Measurements from ENCODE around the gene FAM234B. TPM values are rescaled to one million over a fixed set of nuclear protein-coding genes. Genes with fewer than 3 reads are reported as not detected.

The FAM234B gene
- total and polyA plus RNA-seq, 2 donors from 2014 or later: 9.6 TPM

GRCh38 chr12:13000925-13001774 is 43.0 kb upstream of the FAM234B start:
- Histone ChIP-seq H3K36me3 (ENCODE audit: control insufficient read depth in 2 of 3, insufficient read depth in 3 of 3, low read length in 3 of 3) (no peaks in the 10 kb centered on the region), H3K4me3 (ENCODE audit: low read length in 3 of 3) (peak overlapping the region; percentile 63 to 75 (median 74)), H3K27me3 (ENCODE audit: control insufficient read depth, insufficient read depth, low read length) (no peaks in the 10 kb centered on the region), H3K9me3 (ENCODE audit: control insufficient read depth in 2 of 3, insufficient read depth in 1 of 3, low read length in 3 of 3) (no peaks in the 10 kb centered on the region), H3K27ac (ENCODE audit: low read depth in 2 of 2, low read length in 2 of 2) (peak overlapping the region; percentile 86 to 91), H3K4me1 (ENCODE audit: control insufficient read depth in 2 of 3, insufficient read depth in 2 of 3, low read depth in 1 of 3, low read length in 3 of 3) (peaks cover 0 to 23% (median 14%) of the 10 kb centered on the region in 3 donors), H3K9ac (ENCODE audit: low read length in 3 of 3) (peak overlapping the region in 2 of 3 donors; percentile 58 to 82)
- TF ChIP-seq, protein P1, sequence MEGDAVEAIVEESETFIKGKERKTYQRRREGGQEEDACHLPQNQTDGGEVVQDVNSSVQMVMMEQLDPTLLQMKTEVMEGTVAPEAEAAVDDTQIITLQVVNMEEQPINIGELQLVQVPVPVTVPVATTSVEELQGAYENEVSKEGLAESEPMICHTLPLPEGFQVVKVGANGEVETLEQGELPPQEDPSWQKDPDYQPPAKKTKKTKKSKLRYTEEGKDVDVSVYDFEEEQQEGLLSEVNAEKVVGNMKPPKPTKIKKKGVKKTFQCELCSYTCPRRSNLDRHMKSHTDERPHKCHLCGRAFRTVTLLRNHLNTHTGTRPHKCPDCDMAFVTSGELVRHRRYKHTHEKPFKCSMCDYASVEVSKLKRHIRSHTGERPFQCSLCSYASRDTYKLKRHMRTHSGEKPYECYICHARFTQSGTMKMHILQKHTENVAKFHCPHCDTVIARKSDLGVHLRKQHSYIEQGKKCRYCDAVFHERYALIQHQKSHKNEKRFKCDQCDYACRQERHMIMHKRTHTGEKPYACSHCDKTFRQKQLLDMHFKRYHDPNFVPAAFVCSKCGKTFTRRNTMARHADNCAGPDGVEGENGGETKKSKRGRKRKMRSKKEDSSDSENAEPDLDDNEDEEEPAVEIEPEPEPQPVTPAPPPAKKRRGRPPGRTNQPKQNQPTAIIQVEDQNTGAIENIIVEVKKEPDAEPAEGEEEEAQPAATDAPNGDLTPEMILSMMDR (IDR thresholded peaks at IDR 0.05; ENCODE audit: borderline replicate concordance, extremely low read depth, insufficient read depth): no peak
- intact Hi-C loops (cut with DNase I): no loop called here
- DNase-seq (peak; percentile 72 to 86 (median 82)), FAIRE-seq (no peak)

- H3K9ac ChIP-seq (ENCODE audit: low read length in 3 of 3): peak overlapping the region in 1 of 3 donors; percentile 57
Measured at GRCh38 chr12:13001775-13002040, 42.5 kb upstream of the FAM234B start.

DNA sequence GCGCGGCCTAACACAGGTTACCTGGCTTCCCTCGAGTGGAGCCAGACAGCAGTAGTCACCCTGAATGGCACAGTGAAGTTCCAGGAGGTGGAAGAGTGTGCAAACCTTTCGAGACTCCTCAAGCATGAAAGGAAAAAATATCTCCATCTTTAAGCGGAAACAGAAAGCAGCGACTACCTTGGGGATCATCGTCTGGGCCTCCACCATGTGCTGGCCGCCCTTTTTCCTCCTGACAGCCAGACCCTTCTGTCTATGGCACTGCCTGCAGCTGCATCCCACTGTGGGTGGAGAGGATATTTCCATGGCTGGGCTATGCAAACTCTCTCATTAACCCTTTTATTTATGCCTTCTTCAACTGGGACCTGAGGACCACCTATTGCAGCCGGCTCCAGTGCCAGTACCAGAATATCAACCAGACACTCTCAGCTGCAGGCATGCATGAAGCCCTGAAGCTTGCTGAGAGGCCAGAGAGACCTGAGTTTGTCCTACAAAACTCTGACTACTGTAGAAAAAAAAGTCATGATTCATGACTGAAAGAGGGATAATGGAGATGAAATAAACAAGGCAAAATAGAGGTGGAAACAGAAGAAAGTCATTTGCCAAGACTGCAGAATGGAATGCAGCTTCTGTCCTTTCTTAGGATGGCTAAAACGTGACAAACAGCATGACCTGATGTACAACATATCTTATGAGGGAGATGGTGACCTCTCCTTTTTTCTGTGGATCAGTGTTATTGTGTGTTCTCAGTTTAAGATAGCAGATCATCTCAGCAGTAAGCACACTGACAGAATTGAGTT is 41.7 kb upstream of the FAM234B start:
- no peak for FAIRE-seq
- Histone ChIP-seq H3K4me1 (ENCODE audit: control insufficient read depth in 2 of 3, insufficient read depth in 2 of 3, low read depth in 1 of 3, low read length in 3 of 3) (peaks cover 0 to 19% (median 13%) of the 10 kb centered on the region in 3 donors), H3K27ac (ENCODE audit: low read depth in 2 of 2, low read length in 2 of 2) (no peak overlapping the region), H3K4me3 (ENCODE audit: low read length in 3 of 3) (peak overlapping the region in 1 of 3 donors; percentile 74), H3K9ac (ENCODE audit: low read length in 3 of 3) (peak overlapping the region in 1 of 3 donors; percentile 57), H3K9me3 (ENCODE audit: control insufficient read depth in 2 of 3, insufficient read depth in 1 of 3, low read length in 3 of 3) (no peaks in the 10 kb centered on the region), H3K27me3 (ENCODE audit: control insufficient read depth, insufficient read depth, low read length) (no peaks in the 10 kb centered on the region), H3K36me3 (ENCODE audit: control insufficient read depth in 2 of 3, insufficient read depth in 3 of 3, low read length in 3 of 3) (no peaks in the 10 kb centered on the region)
- TF ChIP-seq, protein P1 (IDR thresholded peaks at IDR 0.05; ENCODE audit: borderline replicate concordance, extremely low read depth, insufficient read depth): no peak
- DNase-seq: no peak
- intact Hi-C loops (cut with DNase I): no loop called here

More at GRCh38 chr12:13001775-13002040, 42.5 kb upstream of the FAM234B start:
- DNase-seq: no peak
- Histone ChIP-seq H3K4me3 (ENCODE audit: low read length in 3 of 3) (peak overlapping the region; percentile 53 to 74 (median 59)), H3K36me3 (ENCODE audit: control insufficient read depth in 2 of 3, insufficient read depth in 3 of 3, low read length in 3 of 3) (no peaks in the 10 kb centered on the region), H3K9me3 (ENCODE audit: control insufficient read depth in 2 of 3, insufficient read depth in 1 of 3, low read length in 3 of 3) (no peaks in the 10 kb centered on the region), H3K27me3 (ENCODE audit: control insufficient read depth, insufficient read depth, low read length) (no peaks in the 10 kb centered on the region), H3K4me1 (ENCODE audit: control insufficient read depth in 2 of 3, insufficient read depth in 2 of 3, low read depth in 1 of 3, low read length in 3 of 3) (peaks cover 0 to 23% (median 14%) of the 10 kb centered on the region in 3 donors), H3K27ac (ENCODE audit: low read depth in 2 of 2, low read length in 2 of 2) (peak overlapping the region in 1 of 2 donors; percentile 86)
- TF ChIP-seq, protein P1 (IDR thresholded peaks at IDR 0.05; ENCODE audit: borderline replicate concordance, extremely low read depth, insufficient read depth): no peak
- no peak for FAIRE-seq
- intact Hi-C loops (cut with DNase I): no loop called here
